Measurements from ENCODE around the gene FHIT. TPM values are rescaled to one million over a fixed set of nuclear protein-coding genes. Genes with fewer than 3 reads are reported as not detected.

Gene FHIT
- total and polyA plus RNA-seq, 8 donors = 1.8 to 10.6 (median 7.1) TPM

DNA sequence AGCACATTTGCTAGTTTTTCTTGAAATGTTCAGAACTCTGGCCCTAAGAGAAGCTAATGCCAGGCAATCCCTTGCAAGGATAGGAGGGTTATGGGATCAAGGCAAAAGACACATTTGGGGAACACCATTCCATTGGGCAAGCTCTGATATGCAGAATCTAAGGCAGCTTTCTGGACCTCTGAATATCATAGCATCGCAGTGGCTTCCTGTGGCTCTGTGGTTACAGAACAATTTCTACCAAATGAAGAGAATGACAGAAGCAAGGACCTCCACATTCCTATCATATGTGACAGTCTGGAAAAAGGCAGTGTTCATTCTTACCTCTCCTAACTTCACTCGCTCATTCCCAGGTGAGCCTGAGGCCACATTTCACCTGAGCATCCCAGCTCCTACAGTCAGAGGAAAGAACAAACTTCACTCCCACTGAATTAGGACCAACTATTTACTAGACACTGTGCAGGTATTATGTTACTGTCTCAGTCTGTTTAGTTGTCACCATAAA, 1365.3 kb downstream of the FHIT start:
- no peaks in the 10 kb centered on the region for H3K9me3 ChIP-seq
- no peak for DNase-seq
- no peak overlapping the region for H3K27ac ChIP-seq
- TF ChIP-seq POLR2AphosphoS5 (IDR thresholded peaks at IDR 0.05) (no peak), POLR2A (IDR thresholded peaks at IDR 0.05) (no peak), EP300 (IDR thresholded peaks at IDR 0.05) (no peak), CTCF (IDR thresholded peaks at IDR 0.05) (no peak)
- intact Hi-C loops (cut with DNase I; ENCODE audit: low total_unique reads) = no loop called here
- no peaks in the 10 kb centered on the region for H3K4me1 ChIP-seq
- WGBS, 5 donors = 90 to 92% (median 92%) methylated on average over 2 of the region's 2 CpGs
- H3K4me3 ChIP-seq = no peak overlapping the region
- no peaks in the 10 kb centered on the region for H3K27me3 ChIP-seq
- H3K36me3 ChIP-seq = no peaks in the 10 kb centered on the region

- no peaks in the 10 kb centered on the region for H3K9me3 ChIP-seq
- H3K27me3 ChIP-seq = no peaks in the 10 kb centered on the region
- DNase-seq = no peak
- WGBS, 5 donors = 84 to 92% (median 88%) methylated on average over 4 of the region's 4 CpGs
- H3K4me1 ChIP-seq = no peaks in the 10 kb centered on the region
- intact Hi-C loops (cut with DNase I; ENCODE audit: low total_unique reads) = no loop called here
- no peak overlapping the region for H3K27ac ChIP-seq
- H3K36me3 ChIP-seq = no peaks in the 10 kb centered on the region
- TF ChIP-seq POLR2AphosphoS5 (IDR thresholded peaks at IDR 0.05) = no peak
- no peak for TF ChIP-seq CTCF (IDR thresholded peaks at IDR 0.05)
- no peak overlapping the region for H3K4me3 ChIP-seq
These were observed 1366.2 kb downstream of the FHIT start for GRCh38 chr3:59885101-59885500.

DNA sequence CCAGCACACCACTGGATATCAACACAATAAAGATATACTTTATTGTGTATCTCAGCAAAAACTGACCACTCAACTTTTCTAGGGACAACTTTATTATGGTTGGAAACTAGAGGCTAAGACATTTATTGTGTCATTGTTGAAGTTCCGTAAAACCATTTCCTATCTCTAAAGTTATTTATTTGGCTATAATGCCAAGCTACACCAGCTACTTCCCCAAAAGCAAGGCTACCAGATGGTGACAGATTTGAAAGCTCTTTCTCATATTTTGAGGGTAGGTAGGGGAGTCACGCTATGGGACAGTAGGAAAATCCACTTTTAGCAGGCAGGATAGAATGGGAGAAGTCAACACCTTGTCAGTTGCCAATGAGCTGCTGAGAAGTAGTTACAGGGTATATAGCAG, 1366.8 kb downstream of the FHIT start:
- Histone ChIP-seq H3K27ac (no peak overlapping the region), H3K4me1 (no peaks in the 10 kb centered on the region), H3K27me3 (no peaks in the 10 kb centered on the region), H3K36me3 (no peaks in the 10 kb centered on the region), H3K4me3 (no peak overlapping the region), H3K9me3 (no peaks in the 10 kb centered on the region)
- no peak for TF ChIP-seq EP300 (IDR thresholded peaks at IDR 0.05)
- TF ChIP-seq CTCF (IDR thresholded peaks at IDR 0.05) = no peak
- no peak for TF ChIP-seq POLR2AphosphoS5 (IDR thresholded peaks at IDR 0.05)
- TF ChIP-seq POLR2A (IDR thresholded peaks at IDR 0.05) = no peak
- no peak for DNase-seq
- WGBS, 5 donors = 79 to 89% (median 88%) methylated on average over 2 of the region's 2 CpGs
- intact Hi-C loops (cut with DNase I; ENCODE audit: low total_unique reads) = no loop called here

DNA sequence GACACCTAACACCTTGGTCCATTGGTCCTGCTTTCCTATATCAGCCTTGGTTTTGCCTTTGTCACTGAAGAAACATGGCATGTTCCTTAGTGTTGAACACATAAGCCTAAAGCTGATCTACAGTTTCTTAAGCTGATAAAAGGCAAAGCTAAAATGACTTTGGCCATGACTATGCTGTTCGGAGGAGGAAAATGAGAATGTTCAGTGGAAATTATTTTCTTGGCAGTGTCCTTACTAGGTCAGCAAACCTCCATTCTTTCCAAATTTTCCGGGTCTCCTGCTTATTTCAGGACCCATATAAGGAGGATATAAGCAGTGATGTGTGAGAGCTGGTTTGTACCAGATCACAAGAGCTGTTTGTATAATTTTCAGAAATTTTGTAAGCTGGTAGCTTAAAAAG, 1368.5 kb downstream of the FHIT start:
- TF ChIP-seq CTCF (IDR thresholded peaks at IDR 0.05) (no peak), POLR2A (IDR thresholded peaks at IDR 0.05) (no peak), EP300 (IDR thresholded peaks at IDR 0.05) (no peak), POLR2AphosphoS5 (IDR thresholded peaks at IDR 0.05) (no peak)
- intact Hi-C loops (cut with DNase I; ENCODE audit: low total_unique reads) = no loop called here
- no peaks in the 10 kb centered on the region for H3K36me3 ChIP-seq
- WGBS, 5 donors = 75 to 87% (median 83%) methylated on average over 2 of the region's 2 CpGs
- no peaks in the 10 kb centered on the region for H3K9me3 ChIP-seq
- no peak overlapping the region for H3K27ac ChIP-seq
- no peaks in the 10 kb centered on the region for H3K27me3 ChIP-seq
- no peaks in the 10 kb centered on the region for H3K4me1 ChIP-seq
- H3K4me3 ChIP-seq = no peak overlapping the region
- DNase-seq = no peak
